Nephron (organoid): ENCODE results near the gene SAAL1.

Experiments used
- H3K27ac Mint-ChIP-seq, 3 experiments: 2 replicates each; pipeline ENCODE4 v1.8.0; 2020; ENCODE audit warnings: mixed read lengths in 3 of 3, mild to moderate bottlenecking in 2 of 3, moderate library complexity in 1 of 3
- H3K27me3 Mint-ChIP-seq: 2 replicates; pipeline ENCODE4 v1.8.0; 2021; ENCODE audit warnings: low read depth, mild to moderate bottlenecking, moderate library complexity, mixed read lengths
- H3K36me3 Mint-ChIP-seq: 2 replicates; pipeline ENCODE4 v1.8.0; 2020; ENCODE audit warnings: low read depth, mixed read lengths
- H3K4me1 Mint-ChIP-seq: 2 replicates; pipeline ENCODE4 v1.8.0; 2020; ENCODE audit warnings: mixed read lengths
- H3K4me3 Mint-ChIP-seq, 3 experiments: 2 replicates each; pipeline ENCODE4 v1.8.0; 2020; ENCODE audit warnings: mild to moderate bottlenecking in 3 of 3, mixed read lengths in 3 of 3, moderate library complexity in 2 of 3
- H3K9me3 Mint-ChIP-seq: 2 replicates; pipeline ENCODE4 v1.8.0; 2020; ENCODE audit warnings: mixed read lengths
- TF ChIP-seq, protein P1 (sequence below), 3 experiments: fragments of 200-600 bp; sonication (generic); IDR thresholded peaks; one replicate each; pipeline ENCODE4 v1.5.0; 2021; ENCODE audit warnings: antibody characterized with exemption in 3 of 3; ENCODE audit not compliant: unreplicated experiment in 3 of 3

The SAAL1 gene

DNA sequence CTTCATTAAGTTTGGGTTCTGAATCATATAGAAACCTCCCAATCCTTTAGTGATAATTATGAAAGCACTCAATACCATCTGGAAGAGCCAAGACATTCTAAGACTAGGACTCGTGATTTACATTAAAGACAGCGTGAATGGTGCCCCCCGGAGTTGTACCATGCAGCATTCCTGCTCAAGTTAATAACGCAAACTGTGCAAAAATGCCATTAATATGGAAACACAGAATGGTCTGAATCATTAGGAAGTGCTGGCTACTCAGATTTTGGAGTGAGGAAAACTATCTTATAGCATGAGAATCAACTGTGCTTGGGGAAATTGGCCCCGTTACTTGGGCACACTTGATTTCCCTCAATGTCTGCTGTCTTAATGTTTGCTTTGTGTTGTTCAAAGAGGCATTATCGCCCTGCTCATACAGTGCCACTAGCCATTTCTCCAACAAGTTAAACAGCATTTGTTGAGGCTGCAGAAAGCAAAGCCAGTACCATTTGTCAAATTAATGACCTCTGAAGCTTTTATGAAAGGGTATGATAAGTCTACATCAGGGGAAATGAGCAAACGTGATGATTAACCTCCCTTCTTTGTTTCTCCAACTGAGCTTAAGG is 41.3 kb downstream of the SAAL1 start:
- H3K27me3 Mint-ChIP-seq = peaks cover 2% of the 10 kb centered on the region
- peaks cover 12% of the 10 kb centered on the region for H3K4me1 Mint-ChIP-seq
- TF ChIP-seq, protein P1, sequence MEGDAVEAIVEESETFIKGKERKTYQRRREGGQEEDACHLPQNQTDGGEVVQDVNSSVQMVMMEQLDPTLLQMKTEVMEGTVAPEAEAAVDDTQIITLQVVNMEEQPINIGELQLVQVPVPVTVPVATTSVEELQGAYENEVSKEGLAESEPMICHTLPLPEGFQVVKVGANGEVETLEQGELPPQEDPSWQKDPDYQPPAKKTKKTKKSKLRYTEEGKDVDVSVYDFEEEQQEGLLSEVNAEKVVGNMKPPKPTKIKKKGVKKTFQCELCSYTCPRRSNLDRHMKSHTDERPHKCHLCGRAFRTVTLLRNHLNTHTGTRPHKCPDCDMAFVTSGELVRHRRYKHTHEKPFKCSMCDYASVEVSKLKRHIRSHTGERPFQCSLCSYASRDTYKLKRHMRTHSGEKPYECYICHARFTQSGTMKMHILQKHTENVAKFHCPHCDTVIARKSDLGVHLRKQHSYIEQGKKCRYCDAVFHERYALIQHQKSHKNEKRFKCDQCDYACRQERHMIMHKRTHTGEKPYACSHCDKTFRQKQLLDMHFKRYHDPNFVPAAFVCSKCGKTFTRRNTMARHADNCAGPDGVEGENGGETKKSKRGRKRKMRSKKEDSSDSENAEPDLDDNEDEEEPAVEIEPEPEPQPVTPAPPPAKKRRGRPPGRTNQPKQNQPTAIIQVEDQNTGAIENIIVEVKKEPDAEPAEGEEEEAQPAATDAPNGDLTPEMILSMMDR (IDR thresholded peaks at IDR 0.05; ENCODE audit: unreplicated experiment in 3 of 3) = no peak
- no peaks in the 10 kb centered on the region for H3K9me3 Mint-ChIP-seq
- H3K27ac Mint-ChIP-seq = peak overlapping the region in 1 of 3 experiments; percentile 43
- no peak overlapping the region for H3K4me3 Mint-ChIP-seq
- H3K36me3 Mint-ChIP-seq = no peaks in the 10 kb centered on the region

DNA sequence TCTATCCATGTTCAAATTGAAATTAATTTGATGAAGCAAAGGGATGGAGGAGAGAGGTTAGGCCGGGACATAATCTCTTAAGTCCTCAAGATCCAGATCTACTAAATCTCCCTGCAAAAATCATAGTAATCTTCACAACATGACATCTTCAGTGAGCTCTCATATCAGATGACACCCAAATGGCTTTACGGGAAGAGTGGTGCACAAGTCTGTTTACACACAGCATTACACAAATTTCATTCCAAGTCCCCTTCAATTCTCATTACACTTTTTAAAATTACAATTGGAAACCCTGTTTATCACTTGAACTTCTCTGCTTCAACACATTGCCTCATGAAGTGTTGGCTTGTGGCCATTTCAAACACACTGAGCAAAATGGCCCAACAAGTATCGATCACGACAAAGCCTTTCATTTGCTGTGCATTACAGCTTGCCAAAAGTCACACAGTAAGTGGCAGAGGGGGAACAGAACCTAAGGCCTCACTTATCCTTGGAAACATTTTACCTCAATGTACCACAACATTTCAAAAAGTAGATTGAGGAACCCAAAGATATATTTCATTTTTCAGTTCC is 41.9 kb downstream of the SAAL1 start:
- TF ChIP-seq, protein P1 (IDR thresholded peaks at IDR 0.05; ENCODE audit: unreplicated experiment in 3 of 3) = no peak
- H3K36me3 Mint-ChIP-seq = no peaks in the 10 kb centered on the region
- peaks cover 12% of the 10 kb centered on the region for H3K4me1 Mint-ChIP-seq
- peak overlapping the region in 1 of 3 experiments; percentile 84 for H3K27ac Mint-ChIP-seq
- H3K27me3 Mint-ChIP-seq = no peaks in the 10 kb centered on the region
- no peak overlapping the region for H3K4me3 Mint-ChIP-seq
- no peaks in the 10 kb centered on the region for H3K9me3 Mint-ChIP-seq

DNA sequence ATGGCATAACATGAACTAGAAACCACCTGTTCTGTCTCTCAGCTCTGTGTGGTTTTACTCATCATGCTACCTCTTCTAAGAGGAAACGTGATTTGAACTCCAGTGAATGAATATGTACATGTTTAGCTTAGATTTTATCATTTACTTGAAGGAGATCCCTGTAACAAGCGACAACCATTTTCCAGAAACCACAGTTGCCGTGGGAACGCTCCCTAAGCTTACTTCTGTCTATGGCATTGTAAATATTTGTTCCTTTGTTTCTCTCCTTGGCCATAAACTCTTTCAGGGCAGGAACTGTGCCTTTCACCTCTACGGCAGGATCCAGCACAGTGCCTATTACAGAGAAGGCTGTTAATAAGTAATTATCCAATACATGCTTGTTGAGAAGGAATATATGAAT is 42.8 kb downstream of the SAAL1 start:
- no peaks in the 10 kb centered on the region for H3K9me3 Mint-ChIP-seq

DNA sequence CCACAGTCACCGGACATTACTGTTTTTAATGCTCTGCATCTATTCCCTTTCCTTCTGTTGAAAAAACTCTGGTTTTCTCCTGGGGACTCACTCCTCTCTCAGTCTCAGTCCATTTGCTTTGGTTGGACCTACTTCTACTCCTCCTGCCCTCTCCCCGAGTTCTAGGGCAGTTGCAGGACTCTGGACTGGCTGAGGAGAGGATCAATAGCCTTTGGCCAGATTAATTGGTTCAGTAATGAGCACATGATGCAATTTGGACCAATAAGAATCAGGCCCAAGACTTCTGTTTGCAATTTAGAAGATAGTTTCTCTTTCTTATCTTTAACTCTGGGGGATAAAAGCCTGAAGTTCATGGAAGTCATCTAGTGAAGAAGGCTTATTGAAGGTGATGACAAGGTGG is 44.5 kb downstream of the SAAL1 start:
- Mint-ChIP-seq H3K9me3 (no peaks in the 10 kb centered on the region), H3K36me3 (no peaks in the 10 kb centered on the region), H3K4me3 (no peak overlapping the region), H3K4me1 (peaks cover 12% of the 10 kb centered on the region), H3K27me3 (no peaks in the 10 kb centered on the region), H3K27ac (no peak overlapping the region)
- TF ChIP-seq, protein P1 (IDR thresholded peaks at IDR 0.05; ENCODE audit: unreplicated experiment in 3 of 3) = no peak

More for the DNA sequence above, 42.8 kb downstream of the SAAL1 start:
- Mint-ChIP-seq H3K4me1 (peaks cover 12% of the 10 kb centered on the region), H3K27me3 (no peaks in the 10 kb centered on the region), H3K4me3 (no peak overlapping the region), H3K27ac (peak overlapping the region in 1 of 3 experiments; percentile 84), H3K36me3 (no peaks in the 10 kb centered on the region)
- TF ChIP-seq, protein P1 (IDR thresholded peaks at IDR 0.05; ENCODE audit: unreplicated experiment in 3 of 3) = no peak

DNA sequence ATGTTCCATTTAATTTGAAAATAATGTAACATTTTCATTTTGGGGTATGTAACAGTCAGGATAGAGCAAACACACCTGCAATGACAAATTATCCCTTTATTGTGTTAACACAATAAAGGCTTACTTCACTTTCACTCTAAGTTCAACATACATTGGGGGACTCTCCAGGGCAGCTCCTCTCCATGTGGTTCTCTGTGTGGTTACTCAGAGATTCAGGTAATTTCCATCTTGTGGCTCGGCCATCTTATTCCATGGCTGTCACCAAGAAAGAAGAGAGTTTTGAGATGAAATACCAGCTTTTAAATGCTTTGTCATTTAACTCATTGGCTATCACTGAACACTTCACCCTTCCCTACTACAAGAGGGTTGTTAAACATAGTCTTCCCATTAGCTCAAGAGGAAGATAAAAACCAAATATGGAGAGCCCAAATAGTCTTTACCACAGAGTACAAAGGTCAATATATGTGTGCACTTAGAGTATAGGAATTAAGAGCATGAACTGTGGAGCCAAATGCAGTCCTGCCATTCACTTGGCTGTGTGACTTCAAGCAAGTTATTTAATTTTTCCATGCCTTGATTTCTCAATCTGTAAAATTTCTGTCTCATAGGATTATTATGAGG is 49.2 kb downstream of the SAAL1 start:
- TF ChIP-seq, protein P1 (IDR thresholded peaks at IDR 0.05; ENCODE audit: unreplicated experiment in 3 of 3) = no peak
- Mint-ChIP-seq H3K9me3 (no peaks in the 10 kb centered on the region), H3K36me3 (no peaks in the 10 kb centered on the region), H3K27me3 (no peaks in the 10 kb centered on the region), H3K27ac (no peak overlapping the region), H3K4me1 (no peaks in the 10 kb centered on the region), H3K4me3 (no peak overlapping the region)
